ENCODE results near the gene CMTR1. TPM values are rescaled to one million over a fixed set of nuclear protein-coding genes. Genes with fewer than 3 reads are reported as not detected.

CMTR1 gene
- total RNA-seq, 6 experiments from 2014 or later: 15.6 to 22.3 (median 16.5) TPM

- no peak for ATAC-seq
- 81% methylated on average over 5 of the region's 8 CpGs for WGBS (ENCODE audit: insufficient coverage, low coverage, low lambda C conversion rate, missing lambda C conversion rate)
- intact Hi-C loops (cut with DNase I): loop anchor here (10.0 kb wide), 2 partner anchors 199 to 209 kb away; partner anchors contain the start of gene MDGA1 (in 1 of the 2)
Observed at GRCh38 chr6:37486121-37486839, 53.3 kb downstream of the CMTR1 start.

DNA sequence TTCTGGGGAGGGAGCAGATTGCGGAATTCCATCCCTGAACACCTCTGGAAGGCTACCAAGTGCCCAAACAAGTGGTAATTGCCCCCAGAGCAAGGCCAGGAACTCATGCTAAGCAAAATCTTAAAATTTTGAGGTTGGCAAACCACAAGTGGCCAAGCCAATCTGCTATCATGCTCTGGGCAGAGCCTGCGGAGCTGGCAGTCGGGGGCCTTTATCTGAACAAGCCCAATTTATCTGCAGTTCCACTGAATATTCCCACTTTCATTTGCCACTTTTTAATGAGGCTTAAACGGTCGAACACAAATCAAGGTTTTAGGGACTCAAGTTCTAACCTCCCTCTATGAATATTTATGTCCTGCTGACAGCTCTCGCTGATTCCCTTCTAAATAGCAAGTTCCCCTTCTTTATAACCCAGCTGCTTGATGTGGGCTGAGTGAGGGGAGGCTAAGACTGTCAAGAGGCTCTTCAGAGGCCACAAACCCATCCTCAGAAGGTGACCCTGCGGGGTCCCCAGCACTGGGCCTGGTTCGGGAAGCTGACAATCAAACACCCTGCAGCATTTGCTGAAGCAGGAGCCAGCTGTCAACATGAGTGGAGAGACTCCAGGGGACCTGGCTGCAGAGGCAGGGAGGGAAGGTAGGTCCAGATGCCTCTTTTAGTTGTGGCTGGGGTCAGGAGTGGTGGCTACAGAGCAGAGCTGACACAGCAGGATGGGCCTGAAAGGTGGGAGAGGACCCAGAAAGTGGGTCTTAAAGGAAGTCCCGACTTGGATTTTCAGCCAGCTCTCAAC lies 54.8 kb downstream of the CMTR1 start:
- no peak for ATAC-seq
- Histone ChIP-seq H3K36me3 (no peaks in the 10 kb centered on the region), H3K4me3 (no peak overlapping the region), H3K4me1 (no peaks in the 10 kb centered on the region), H3K27ac (no peak overlapping the region), H3K9me3 (no peaks in the 10 kb centered on the region), H3K27me3 (no peaks in the 10 kb centered on the region)
- peak in 1 of 3 donors; percentile 23 for DNase-seq
- no peak for TF ChIP-seq POLR2A (IDR thresholded peaks at IDR 0.05)
- TF ChIP-seq, protein P1, sequence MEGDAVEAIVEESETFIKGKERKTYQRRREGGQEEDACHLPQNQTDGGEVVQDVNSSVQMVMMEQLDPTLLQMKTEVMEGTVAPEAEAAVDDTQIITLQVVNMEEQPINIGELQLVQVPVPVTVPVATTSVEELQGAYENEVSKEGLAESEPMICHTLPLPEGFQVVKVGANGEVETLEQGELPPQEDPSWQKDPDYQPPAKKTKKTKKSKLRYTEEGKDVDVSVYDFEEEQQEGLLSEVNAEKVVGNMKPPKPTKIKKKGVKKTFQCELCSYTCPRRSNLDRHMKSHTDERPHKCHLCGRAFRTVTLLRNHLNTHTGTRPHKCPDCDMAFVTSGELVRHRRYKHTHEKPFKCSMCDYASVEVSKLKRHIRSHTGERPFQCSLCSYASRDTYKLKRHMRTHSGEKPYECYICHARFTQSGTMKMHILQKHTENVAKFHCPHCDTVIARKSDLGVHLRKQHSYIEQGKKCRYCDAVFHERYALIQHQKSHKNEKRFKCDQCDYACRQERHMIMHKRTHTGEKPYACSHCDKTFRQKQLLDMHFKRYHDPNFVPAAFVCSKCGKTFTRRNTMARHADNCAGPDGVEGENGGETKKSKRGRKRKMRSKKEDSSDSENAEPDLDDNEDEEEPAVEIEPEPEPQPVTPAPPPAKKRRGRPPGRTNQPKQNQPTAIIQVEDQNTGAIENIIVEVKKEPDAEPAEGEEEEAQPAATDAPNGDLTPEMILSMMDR (IDR thresholded peaks at IDR 0.05): no peak
- 74% methylated on average over 4 of the region's 9 CpGs for WGBS (ENCODE audit: insufficient coverage, low coverage, low lambda C conversion rate, missing lambda C conversion rate)
- intact Hi-C loops (cut with DNase I): loop anchor here (10.0 kb wide), 2 partner anchors 197 to 207 kb away; partner anchors contain the start of gene MDGA1 (in 1 of the 2)

More at GRCh38 chr6:37486121-37486839, 53.3 kb downstream of the CMTR1 start:
- Histone ChIP-seq H3K36me3 (no peaks in the 10 kb centered on the region), H3K4me3 (no peak overlapping the region), H3K27me3 (no peaks in the 10 kb centered on the region), H3K9me3 (no peaks in the 10 kb centered on the region), H3K4me1 (no peaks in the 10 kb centered on the region), H3K27ac (no peak overlapping the region)
- no peak for DNase-seq
- no peak for TF ChIP-seq POLR2A (IDR thresholded peaks at IDR 0.05)
- TF ChIP-seq, protein P1 (IDR thresholded peaks at IDR 0.05): no peak

- 17% methylated on average over 1 of the region's 1 CpG for WGBS (ENCODE audit: insufficient coverage, low coverage, low lambda C conversion rate, missing lambda C conversion rate)
- no peak for DNase-seq
- Histone ChIP-seq H3K27me3 (no peaks in the 10 kb centered on the region), H3K4me1 (peaks cover 0 to 2% (median 0%) of the 10 kb centered on the region in 4 donors), H3K27ac (no peak overlapping the region), H3K4me3 (no peak overlapping the region), H3K9me3 (no peaks in the 10 kb centered on the region), H3K36me3 (no peaks in the 10 kb centered on the region)
- no peak for TF ChIP-seq POLR2A (IDR thresholded peaks at IDR 0.05)
- TF ChIP-seq, protein P1 (IDR thresholded peaks at IDR 0.05): no peak
- no peak for ATAC-seq
- intact Hi-C loops (cut with DNase I): loop anchor here (10.0 kb wide), 2 partner anchors 196 to 206 kb away; partner anchors contain the start of gene MDGA1 (in 1 of the 2)
Observed at GRCh38 chr6:37488476-37488875, 55.5 kb downstream of the CMTR1 start.

DNA sequence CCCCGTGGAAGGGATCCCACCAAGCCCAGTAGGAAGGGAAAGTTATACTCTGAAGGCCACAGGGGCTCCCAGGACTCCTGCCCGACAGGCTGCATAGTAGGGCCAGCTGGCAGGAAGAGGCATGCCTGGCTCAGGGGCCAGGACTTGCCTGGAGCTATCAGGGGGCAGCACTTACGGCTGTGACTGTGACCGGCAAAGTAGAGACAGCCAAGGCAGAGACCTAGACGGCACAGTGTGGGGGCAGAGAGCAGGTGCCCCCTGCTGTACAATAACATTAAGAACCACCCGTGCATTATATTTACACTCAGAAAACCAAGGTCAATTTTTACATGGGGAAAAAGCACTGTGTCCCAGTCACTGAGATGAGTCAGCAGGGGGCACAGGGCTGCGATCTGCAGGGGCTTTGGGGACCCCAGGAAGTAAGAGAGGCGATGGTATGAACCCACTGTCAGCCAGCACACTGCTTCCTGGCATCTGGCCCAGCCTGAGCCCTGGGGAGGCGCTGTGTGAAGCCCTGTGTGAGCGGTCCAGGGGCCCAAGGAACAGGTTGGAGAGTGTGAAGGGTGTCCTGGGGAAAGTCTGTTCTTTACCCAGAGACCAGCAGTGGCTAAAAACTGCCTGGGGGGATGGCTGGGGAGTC lies 56.8 kb downstream of the CMTR1 start:
- no peak for DNase-seq
- Histone ChIP-seq H3K36me3 (no peaks in the 10 kb centered on the region), H3K27ac (no peak overlapping the region), H3K4me3 (no peak overlapping the region), H3K27me3 (no peaks in the 10 kb centered on the region), H3K4me1 (peaks cover 0 to 9% (median 0%) of the 10 kb centered on the region in 4 donors), H3K9me3 (no peaks in the 10 kb centered on the region)
- ATAC-seq: no peak
- 72% methylated on average over 6 of the region's 10 CpGs for WGBS (ENCODE audit: insufficient coverage, low coverage, low lambda C conversion rate, missing lambda C conversion rate)
- intact Hi-C loops (cut with DNase I): loop anchor here (10.0 kb wide), 2 partner anchors 195 to 205 kb away; partner anchors contain the start of gene MDGA1 (in 1 of the 2)
- no peak for TF ChIP-seq POLR2A (IDR thresholded peaks at IDR 0.05)
- TF ChIP-seq, protein P1 (IDR thresholded peaks at IDR 0.05): no peak
